HL-60 (cell line): ENCODE measurements around the gene TP53I11.

Experiments used
- DNase-seq, 2 experiments: peaks; one replicate each; pipeline ENCODE4 v3.0.0-alpha.2; 2010 to 2020; ENCODE audit warnings: low read depth in 1 of 2, low spot score in 1 of 2
- H3K27ac ChIP-seq: fragments of 250-450 bp; sonication (Bioruptor Pico); replicated peaks from 2 replicates; pipeline ENCODE4 v1.5.1; 2020; ENCODE audit warnings: mild to moderate bottlenecking, moderate library complexity
- H3K27me3 ChIP-seq: fragments of 250-450 bp; sonication (Bioruptor Pico); 2 replicates; pipeline ENCODE4 v1.5.1; 2021; ENCODE audit warnings: mild to moderate bottlenecking, moderate library complexity; ENCODE audit not compliant: insufficient read depth, poor library complexity, severe bottlenecking
- H3K4me3 ChIP-seq: replicated peaks from 2 replicates; pipeline ENCODE4 v1.5.1; 2011; ENCODE audit warnings: mild to moderate bottlenecking, control low read depth, low read length; ENCODE audit not compliant: insufficient read depth
- GABPA ChIP-seq: IDR thresholded peaks from 2 replicates; pipeline ENCODE4 v1.6.1; 2012; ENCODE audit warnings: low read depth
- POLR2AphosphoS5 ChIP-seq: IDR thresholded peaks from 2 replicates; pipeline ENCODE4 v1.6.1; 2012; ENCODE audit warnings: low read depth
- SPI1 ChIP-seq: IDR thresholded peaks from 2 replicates; pipeline ENCODE4 v1.6.1; 2012; ENCODE audit warnings: low read depth, mild to moderate bottlenecking, borderline replicate concordance
- TF ChIP-seq, protein P1 (sequence below): IDR thresholded peaks from 2 replicates; pipeline ENCODE4 v1.6.1; 2012; ENCODE audit warnings: low read depth; ENCODE audit not compliant: insufficient replicate concordance
- TF ChIP-seq, protein P2 (sequence below): IDR thresholded peaks from one replicate; pipeline ENCODE4 v1.5.1; 2011; ENCODE audit warnings: low read length, control low read depth, inconsistent platforms; ENCODE audit not compliant: insufficient read depth

TP53I11 gene

DNA sequence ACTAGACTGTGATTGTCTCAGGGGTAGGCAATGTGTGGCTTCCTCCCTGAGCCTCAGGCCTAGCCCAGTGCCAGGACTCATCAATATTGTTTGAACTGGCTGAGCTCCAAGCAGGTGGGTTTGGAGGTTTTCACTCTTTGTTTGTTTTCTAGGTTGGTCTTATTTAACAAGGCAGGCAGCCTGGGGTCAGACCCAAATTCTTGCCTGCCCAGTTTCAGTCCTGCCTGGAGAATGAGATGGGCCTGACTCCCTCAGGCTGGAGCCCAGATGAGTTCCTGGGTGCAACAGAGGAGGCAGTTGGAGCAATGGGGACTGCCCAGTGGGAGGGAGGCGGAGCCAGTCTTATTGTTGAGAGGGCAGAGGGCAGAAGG is 28.3 kb upstream of the TP53I11 start:
- no peaks in the 10 kb centered on the region for H3K27me3 ChIP-seq
- no peak overlapping the region for H3K27ac ChIP-seq
- TF ChIP-seq SPI1: no peak
- TF ChIP-seq, protein P1, sequence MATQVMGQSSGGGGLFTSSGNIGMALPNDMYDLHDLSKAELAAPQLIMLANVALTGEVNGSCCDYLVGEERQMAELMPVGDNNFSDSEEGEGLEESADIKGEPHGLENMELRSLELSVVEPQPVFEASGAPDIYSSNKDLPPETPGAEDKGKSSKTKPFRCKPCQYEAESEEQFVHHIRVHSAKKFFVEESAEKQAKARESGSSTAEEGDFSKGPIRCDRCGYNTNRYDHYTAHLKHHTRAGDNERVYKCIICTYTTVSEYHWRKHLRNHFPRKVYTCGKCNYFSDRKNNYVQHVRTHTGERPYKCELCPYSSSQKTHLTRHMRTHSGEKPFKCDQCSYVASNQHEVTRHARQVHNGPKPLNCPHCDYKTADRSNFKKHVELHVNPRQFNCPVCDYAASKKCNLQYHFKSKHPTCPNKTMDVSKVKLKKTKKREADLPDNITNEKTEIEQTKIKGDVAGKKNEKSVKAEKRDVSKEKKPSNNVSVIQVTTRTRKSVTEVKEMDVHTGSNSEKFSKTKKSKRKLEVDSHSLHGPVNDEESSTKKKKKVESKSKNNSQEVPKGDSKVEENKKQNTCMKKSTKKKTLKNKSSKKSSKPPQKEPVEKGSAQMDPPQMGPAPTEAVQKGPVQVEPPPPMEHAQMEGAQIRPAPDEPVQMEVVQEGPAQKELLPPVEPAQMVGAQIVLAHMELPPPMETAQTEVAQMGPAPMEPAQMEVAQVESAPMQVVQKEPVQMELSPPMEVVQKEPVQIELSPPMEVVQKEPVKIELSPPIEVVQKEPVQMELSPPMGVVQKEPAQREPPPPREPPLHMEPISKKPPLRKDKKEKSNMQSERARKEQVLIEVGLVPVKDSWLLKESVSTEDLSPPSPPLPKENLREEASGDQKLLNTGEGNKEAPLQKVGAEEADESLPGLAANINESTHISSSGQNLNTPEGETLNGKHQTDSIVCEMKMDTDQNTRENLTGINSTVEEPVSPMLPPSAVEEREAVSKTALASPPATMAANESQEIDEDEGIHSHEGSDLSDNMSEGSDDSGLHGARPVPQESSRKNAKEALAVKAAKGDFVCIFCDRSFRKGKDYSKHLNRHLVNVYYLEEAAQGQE: no peak
- no peak for TF ChIP-seq GABPA
- no peak for TF ChIP-seq POLR2AphosphoS5
- TF ChIP-seq, protein P2, sequence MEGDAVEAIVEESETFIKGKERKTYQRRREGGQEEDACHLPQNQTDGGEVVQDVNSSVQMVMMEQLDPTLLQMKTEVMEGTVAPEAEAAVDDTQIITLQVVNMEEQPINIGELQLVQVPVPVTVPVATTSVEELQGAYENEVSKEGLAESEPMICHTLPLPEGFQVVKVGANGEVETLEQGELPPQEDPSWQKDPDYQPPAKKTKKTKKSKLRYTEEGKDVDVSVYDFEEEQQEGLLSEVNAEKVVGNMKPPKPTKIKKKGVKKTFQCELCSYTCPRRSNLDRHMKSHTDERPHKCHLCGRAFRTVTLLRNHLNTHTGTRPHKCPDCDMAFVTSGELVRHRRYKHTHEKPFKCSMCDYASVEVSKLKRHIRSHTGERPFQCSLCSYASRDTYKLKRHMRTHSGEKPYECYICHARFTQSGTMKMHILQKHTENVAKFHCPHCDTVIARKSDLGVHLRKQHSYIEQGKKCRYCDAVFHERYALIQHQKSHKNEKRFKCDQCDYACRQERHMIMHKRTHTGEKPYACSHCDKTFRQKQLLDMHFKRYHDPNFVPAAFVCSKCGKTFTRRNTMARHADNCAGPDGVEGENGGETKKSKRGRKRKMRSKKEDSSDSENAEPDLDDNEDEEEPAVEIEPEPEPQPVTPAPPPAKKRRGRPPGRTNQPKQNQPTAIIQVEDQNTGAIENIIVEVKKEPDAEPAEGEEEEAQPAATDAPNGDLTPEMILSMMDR: no peak
- DNase-seq: no peak
- H3K4me3 ChIP-seq: no peak overlapping the region

DNA sequence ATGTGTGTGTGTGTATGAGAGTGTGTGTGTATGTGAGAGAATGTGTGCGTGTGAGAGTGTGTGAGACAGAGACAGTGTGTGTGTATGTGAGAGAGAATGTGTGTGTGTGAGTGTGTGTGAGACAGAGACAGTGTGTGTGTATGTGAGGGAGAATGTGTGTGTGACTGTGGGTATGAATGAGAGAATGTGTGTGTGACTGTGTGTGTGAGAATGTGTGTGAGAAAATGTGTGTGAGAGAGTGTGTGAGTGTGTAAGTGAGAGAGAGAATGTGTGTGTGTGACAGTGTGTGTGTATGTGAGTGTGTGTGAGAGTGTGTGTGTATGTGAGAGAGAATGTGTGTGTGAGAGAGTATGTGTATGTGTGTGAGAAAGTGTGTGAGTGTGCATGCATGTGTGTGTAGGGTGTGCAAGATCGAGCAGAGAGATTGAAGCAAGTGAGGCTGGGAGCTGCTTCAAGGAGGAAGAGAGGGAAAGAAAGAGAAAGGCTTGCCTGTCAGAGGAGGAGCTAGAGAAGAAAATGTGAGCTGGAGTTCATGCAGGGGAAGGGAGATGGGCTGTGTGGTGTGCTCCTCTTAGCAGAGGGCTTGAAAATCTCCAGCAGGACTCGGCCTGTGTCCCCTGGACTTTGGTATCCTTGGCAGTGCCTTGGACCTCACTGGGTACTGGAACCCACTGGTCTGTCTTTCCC is 27.7 kb upstream of the TP53I11 start:
- TF ChIP-seq GABPA: no peak
- no peak for TF ChIP-seq SPI1
- TF ChIP-seq, protein P2: no peak
- TF ChIP-seq POLR2AphosphoS5: no peak
- TF ChIP-seq, protein P1: no peak
- Histone ChIP-seq H3K27ac (no peak overlapping the region), H3K4me3 (no peak overlapping the region), H3K27me3 (no peaks in the 10 kb centered on the region)
- DNase-seq: no peak

DNA sequence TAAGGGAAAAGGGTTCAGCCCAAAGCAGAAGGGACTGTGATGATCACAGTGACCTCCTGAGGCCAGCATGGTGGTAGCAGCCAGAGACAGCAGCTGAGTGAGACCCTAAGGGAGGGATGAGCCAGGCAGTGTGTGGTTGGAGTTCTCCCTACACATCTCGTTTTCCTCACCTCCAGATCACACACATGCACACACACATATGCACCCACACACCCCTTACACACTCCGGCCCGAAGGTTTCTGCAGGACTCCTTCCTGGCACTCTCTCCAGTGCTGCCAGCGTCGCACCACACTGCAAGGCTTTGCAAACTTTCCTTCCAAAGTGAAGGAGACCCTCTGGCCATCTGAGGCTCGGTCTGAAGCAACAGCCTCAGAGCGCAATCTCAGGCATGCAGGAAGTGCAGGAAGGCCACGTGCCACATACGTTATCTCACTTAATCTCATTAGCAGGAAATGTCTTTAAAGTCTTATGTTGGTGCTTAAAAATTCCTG is 26.9 kb upstream of the TP53I11 start:
- no peak overlapping the region for H3K4me3 ChIP-seq
- H3K27ac ChIP-seq: no peak overlapping the region
- DNase-seq: peak in 1 of 2 experiments; percentile 15
- TF ChIP-seq, protein P2: peak; percentile 4
- no peak for TF ChIP-seq POLR2AphosphoS5
- no peaks in the 10 kb centered on the region for H3K27me3 ChIP-seq

DNA sequence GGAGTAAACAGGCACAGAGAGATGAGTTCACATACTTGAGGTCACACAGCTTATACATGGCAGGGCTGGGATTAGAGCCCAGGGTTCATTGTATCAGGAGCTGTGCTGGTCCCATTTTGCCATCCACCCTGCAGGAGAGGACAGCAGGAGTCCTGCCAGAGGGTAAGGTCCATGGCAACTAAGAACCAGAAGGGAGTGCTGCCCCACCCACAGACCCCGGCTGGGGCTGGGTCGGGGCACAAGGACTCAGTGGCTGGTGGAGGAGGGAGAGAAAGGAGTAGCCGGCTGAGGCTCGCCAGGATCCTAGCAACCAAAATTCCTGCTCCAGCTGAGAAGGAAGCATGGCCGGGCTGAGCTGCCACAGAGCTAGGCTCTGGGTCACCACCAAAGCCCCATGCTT is 25.9 kb upstream of the TP53I11 start:
- Histone ChIP-seq H3K27ac (no peak overlapping the region), H3K27me3 (no peaks in the 10 kb centered on the region), H3K4me3 (no peak overlapping the region)
- no peak for TF ChIP-seq SPI1
- DNase-seq: no peak
